GM18870 (cell line): ENCODE measurements around the gene CBLB.

ENCODE experiments used
- ATAC-seq: cut with Tn5 transposase; IDR thresholded peaks from one replicate; pipeline ENCODE4 v1.9.1; 2021; ENCODE audit warnings: moderate library complexity; ENCODE audit not compliant: unreplicated experiment

Gene CBLB

DNA sequence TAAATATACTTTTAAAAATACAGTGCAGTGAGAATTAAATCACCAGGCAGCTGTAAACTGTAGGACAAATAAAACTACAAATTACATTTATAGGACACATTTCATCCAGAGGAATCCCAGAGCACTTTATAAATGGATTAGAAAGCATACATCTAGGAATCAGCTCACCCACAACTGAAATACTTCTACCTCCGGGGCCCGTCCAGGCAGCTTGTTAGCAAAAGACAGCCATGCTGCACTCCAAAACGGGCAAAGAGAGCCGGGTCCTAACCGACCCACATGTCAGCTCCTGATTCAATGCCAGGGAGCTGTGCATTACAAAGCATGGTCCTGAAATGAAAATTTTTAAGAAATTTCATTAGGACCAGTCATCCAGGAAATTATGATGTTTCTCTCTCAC is 234.1 kb downstream of the CBLB start:
- ATAC-seq: no peak

DNA sequence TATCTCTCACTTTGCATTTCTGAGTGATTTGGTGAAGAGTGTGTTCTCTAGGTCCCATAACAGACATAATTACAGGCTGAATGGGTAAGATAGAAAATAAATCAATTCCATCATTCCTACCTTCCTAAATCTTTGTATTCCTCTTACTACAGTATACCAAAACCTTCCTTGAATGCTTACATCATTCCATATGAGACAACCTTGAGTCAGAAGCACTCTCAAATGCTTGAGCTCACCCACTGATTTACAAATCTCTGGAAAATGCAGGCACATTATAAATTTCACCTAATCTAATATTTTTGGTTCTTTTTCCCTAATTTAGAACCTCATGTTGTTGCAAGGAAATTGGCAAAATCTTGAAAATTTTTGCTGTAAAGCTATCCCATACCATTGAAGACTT is 239.1 kb downstream of the CBLB start:
- ATAC-seq: no peak

DNA sequence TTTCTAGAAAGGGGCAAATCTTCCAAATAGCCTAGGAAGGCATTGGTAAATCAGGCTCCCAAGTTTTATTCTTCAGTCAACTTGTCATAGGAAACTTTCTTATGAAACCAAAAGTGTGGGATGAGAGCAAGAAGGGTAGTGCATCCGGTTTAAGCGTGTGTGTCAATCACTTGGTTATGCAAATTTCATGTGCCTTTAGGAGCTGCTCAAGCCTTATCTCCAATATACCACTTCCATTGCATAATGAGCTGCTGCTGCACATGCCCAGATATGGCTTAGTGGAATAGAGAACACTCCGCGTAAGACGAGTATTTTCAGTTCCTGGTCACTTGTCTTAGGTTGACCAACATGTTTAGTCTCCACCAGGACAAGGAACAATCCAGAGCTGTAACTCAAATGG is 242.1 kb downstream of the CBLB start:
- no peak for ATAC-seq

DNA sequence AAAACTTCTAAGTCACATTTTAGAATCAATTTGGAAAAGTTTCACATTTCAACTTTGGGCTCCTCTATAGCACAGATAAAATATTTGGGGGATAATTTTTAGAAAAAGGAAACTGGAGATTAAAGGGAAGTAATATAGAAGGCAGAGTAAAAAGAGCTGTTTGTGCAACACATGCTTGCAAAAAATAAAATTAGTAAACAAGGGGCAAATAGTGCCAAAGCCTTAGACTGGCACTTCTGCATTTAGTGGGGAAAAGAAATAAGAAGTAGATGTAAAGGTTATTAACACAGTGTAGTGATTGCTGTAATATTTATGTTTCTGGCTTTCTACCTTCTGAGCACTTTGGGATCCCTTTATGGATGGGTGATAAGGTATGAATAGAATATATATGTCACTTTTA is 246.6 kb downstream of the CBLB start:
- no peak for ATAC-seq

DNA sequence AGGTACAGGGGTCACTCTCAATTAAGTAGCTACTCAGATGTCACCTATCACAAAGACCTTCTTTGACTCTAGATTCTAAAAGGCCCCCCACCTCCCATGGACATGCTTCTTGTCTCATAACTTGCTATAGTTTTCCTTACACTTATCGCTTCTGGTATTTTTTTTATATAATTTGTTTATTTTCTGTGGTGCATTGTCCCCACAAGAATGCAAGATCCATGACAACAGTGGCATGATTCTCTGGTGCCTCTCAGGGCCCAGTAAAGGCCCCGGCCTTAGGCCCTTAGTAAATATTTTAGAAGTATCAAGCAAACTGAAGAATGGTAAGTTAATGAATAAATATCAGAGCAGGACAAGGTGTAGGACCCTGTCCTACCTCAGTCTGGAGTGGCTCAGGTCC is 248.6 kb downstream of the CBLB start:
- no peak for ATAC-seq

DNA sequence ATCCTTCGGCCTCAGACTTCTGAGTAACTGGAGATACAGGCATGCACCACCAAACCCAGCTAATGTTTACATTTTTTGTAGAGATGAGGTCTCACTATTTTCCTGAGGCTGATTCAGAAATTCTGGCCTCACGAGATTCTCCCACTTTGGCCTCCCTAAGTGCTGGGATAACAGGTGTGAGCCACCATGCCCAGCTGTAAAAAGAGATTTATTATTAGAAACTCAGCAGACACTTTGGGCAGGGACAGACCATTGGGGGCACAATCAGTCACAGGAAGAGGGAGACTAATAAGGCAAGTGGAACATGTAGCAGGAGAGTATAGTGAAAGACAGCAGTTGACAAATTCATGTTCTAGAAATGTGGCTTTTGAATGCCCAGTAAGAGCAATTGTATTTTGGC is 249.2 kb downstream of the CBLB start:
- no peak for ATAC-seq

DNA sequence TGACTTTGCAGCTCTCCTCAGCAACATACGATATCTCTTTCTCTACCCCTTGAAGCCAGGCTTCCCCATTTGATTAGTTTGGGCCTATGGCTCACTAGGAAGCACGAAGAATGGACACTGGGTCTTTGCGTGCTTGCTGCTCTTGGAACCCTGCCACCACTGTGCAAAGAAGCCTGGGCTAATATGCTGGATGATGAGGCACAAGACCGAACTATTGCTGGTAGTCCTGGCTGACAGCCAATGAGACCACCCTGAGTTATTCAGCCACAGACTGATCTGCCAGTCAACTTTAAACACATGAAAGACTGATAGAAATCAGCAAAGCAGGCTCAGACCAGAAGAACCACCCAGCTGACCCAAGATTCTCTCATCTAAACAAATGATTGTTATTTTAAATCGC is 250.3 kb downstream of the CBLB start:
- ATAC-seq: no peak

DNA sequence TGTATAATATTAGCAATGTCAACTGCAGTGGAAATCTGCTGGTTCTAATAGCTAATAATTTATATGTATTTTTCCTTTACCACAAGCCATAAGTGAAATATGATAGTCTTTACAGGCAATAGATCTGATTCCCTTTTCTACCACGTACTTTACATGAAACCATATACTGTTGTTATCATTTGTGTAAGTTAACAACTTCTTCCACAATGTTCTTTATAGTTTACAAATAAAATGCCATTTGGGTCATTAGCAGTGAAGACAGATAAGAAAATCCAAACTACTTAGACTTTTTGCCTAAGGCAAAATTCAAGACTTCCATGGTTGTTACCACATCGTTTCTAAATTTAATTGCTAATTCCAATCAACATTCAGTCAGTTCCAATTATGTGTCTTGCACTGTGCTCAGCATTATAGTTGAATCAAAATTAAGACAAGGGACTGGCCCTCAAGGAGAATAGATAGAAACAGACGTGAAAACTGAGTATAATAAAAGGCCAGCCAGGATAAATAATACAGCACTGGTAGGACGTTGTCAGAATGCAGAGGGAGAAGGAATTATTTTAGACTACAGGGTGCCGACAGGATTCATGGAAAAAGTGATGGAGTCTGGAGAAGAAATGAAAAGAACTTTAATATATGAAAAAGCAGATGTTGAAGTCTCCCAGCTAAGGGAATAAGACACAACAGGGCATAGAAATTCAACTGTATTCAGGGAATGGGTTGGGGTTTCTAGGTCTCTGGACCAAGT is 252.3 kb downstream of the CBLB start:
- ATAC-seq: no peak

DNA sequence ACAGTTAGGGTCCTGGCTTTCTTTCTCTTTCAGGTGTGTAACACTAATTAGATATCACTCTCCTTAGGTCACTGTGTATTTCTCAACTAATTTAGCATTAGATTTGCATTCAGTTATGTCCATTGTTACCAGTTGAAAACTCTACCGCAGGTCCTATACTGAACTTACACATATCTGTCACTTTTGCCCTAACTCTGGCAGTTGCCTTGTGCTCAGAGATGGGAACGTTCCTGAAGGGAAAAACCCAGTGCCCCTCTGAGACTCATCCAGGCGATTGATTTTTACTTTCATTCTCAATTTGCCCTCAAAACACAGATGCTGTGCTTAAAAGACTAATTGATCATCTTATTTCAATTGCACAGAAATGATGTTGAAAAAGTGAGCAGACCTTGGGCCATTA is 253.0 kb downstream of the CBLB start:
- ATAC-seq: no peak

DNA sequence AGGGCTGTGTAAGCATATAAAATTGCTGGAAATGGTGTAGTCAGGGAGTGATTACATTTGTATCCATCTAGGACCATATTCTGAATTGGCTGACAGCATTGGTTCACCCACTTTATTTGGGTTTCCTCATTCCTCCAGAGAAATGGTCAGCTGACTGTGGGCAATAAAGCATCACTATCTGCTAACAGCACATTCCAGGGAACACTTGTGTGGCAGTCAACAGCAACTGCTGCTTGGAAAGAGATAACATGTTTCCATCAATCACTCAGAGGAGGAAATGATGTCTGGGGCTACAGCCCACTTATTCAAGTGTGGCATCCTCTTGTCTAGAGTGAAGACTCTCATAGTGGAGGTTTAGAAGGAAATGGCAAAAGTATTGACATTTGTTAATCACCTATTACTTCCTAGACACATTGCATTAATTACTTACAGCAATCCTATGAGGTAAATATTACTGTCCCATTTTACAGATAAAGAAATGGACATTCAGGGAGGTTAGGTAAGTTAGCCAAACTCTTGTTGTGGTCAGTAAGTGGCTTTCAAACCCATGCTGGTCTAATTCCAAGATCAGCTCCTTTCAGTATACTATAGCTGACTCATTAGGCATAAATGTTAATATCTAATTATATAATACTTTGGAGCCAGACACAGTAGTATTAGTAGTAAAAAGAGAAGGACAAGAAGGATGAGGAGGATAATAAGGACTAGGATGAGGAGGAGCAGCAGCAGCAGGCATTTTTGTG is 254.4 kb downstream of the CBLB start:
- no peak for ATAC-seq

DNA sequence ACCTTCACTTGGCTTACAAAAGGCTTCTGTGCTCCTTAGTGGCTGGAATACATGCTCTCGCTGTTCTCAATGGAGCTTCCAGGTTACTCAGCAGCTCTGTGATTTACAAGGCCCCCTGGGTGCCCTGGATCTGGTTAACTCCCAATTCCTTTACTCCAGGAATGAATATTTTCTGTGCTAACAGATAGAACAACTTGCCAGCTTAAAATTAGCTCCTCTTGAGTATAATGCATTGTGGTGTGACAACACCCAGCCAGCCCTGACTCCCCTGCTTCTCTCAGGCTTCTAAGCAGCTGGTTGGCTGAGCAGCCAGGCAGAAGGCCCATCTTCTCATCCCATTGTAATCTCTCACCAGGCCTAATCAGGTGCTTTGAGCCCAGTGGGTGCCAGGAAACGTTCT is 255.7 kb downstream of the CBLB start:
- ATAC-seq: no peak

DNA sequence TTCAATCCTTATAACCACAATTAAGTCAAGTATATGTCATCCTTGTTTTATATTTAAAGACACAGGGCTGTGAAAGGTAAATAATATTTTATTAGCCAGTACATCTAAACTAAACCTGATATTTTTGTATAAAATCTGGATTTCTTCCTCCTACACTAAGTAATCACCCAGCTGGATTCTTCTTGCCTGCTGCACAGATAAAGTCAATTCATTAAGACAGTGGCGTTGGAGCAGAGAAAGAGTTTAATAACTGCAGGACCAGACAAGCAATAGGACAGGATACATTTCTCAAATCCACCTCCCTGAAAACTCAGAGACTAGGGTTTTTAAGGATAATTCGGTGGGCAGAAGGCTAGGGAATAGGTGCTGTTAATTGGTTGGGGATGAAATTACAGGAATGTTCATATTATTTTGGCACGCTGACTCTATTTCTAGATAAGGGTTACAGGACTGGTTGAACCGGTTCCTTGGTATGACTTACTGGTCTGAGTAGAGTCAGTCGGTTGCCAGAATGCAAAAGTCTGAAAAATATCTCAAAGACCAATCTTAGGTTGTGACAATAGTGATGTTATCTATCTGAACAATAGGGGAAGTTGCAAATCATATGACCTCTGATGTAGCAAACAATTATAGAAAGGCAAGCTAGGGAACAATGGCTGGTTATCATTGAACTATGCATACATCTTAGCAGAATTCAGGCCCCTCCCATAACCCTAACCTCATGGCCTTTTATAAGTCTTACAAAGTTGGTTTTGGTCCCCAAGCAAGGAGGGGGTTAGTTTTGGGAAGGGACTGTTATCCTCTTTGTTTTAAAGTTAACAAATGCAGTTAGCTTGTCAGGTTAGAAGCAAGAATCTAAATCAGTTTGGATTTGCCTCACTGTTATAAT is 257.3 kb downstream of the CBLB start:
- ATAC-seq: no peak

DNA sequence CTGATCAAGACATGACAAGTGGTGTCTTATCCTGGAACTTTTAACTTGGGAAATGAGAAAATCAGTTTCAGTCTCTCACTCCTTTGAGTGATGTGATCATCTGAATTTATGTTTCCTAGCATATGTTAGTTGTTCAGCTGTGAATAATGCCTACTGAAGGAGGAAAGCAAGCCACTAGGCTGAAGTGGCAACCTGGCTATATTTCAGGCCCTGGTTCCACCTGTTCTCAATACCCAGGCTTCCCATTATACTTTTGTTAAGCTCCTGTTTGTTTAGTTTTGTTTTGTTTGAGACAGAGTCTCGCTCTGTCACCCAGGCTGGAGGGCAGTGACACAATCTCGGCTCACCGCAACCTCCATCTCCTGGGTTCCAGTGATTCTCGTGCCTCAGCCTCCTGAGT is 258.3 kb downstream of the CBLB start:
- ATAC-seq: no peak

DNA sequence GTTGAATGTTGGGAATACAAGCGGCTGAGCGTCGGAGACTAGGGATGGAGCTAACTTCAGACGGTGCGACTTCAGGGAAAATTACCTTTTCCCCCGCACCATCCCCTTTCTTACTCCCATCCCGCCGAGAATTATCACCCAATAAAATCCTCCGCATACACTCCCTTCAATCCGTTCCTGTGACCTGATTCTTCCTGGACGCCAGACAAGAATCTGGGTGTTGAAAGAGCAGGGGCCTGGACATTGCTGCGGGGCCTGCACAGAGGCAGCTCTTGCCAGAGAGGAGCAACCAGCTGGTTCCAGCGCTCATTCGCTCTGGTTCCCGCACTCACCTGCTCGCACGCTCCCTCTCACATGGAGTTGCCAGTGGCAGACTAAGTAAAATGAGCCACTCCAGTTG is 260.2 kb downstream of the CBLB start:
- no peak for ATAC-seq

DNA sequence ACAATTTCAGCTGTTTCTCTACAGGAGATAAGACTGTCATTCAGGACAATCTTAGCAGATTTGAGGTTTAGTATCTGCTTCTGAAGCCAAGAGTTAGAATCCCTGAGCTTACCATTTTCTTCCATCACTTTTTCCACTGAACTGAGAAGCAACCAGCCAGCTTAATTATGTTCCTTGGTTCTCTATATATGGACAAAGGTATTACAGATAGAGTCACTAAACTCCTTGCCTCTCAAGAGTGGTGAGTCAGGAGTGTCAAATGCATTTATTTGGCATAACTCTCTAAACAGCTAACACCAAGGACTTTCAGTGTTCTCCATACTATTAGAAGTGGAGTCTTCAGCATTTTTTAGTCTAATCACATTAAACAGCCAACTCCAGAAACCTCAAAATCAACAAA is 262.8 kb downstream of the CBLB start:
- ATAC-seq: no peak
